Spinal cord (tissue), 10 donors: ENCODE data around the gene HSD3B7. TPM values are rescaled to one million over a fixed set of nuclear protein-coding genes. Genes with fewer than 3 reads are reported as not detected.

ENCODE experiments used
- DNase-seq, 6 donors: peaks; one replicate each; pipeline versions ENCODE4 v3.0.0 to v3.0.0-alpha.2; 2013 to 2015; ENCODE audit warnings: low spot score in 6 of 6, low read depth in 4 of 6
- H3K27ac ChIP-seq: one replicate; pipeline ENCODE4 v1.5.1; 2013; ENCODE audit warnings: low read depth, low read length, control low read depth
- H3K27me3 ChIP-seq: one replicate; pipeline ENCODE4 v1.6.1; 2013; ENCODE audit warnings: low read length; ENCODE audit not compliant: control insufficient read depth, insufficient read depth
- H3K36me3 ChIP-seq: one replicate; pipeline ENCODE4 v1.6.1; 2013; ENCODE audit warnings: low read length; ENCODE audit not compliant: control insufficient read depth, insufficient read depth
- H3K4me1 ChIP-seq: one replicate; pipeline ENCODE4 v1.6.1; 2013; ENCODE audit warnings: low read length; ENCODE audit not compliant: control insufficient read depth, insufficient read depth
- H3K4me3 ChIP-seq: one replicate; pipeline ENCODE4 v1.5.1; 2013; ENCODE audit warnings: low read depth, low read length, control low read depth
- H3K9me3 ChIP-seq: one replicate; pipeline ENCODE4 v1.6.1; 2013; ENCODE audit warnings: low read length; ENCODE audit not compliant: control insufficient read depth, insufficient read depth
- WGBS: methylation state at CpG from one replicate; pipeline ENCODE4 v1.1.5; 2013; ENCODE audit warnings: missing lambda C conversion rate; ENCODE audit not compliant: insufficient coverage; 5-methylcytosine and 5-hydroxymethylcytosine counted together
- polyA plus RNA-seq, 2 donors: library from polyadenylated mRNA; unstranded; fragments of 120-200 nt; gene quantifications; one replicate each; pipeline ENCODE4 v1.2.1, GENCODE V29; 2013; ENCODE audit not compliant: insufficient read length in 2 of 2
- total RNA-seq, 2 donors: library from RNA; depleted of rRNA in 1 of 2; stranded (reverse); fragments of 120-200 nt in 1 of 2; fragments of >200 nt in 1 of 2; gene quantifications; one replicate each; pipeline versions ENCODE4 v1.2.3 to v1.2.4, GENCODE V29; 2013 to 2014
- donor health status: healthy.

Gene HSD3B7
- total and polyA plus RNA-seq, 4 donors = 5.7 to 14.7 (median 8.4) TPM

DNA sequence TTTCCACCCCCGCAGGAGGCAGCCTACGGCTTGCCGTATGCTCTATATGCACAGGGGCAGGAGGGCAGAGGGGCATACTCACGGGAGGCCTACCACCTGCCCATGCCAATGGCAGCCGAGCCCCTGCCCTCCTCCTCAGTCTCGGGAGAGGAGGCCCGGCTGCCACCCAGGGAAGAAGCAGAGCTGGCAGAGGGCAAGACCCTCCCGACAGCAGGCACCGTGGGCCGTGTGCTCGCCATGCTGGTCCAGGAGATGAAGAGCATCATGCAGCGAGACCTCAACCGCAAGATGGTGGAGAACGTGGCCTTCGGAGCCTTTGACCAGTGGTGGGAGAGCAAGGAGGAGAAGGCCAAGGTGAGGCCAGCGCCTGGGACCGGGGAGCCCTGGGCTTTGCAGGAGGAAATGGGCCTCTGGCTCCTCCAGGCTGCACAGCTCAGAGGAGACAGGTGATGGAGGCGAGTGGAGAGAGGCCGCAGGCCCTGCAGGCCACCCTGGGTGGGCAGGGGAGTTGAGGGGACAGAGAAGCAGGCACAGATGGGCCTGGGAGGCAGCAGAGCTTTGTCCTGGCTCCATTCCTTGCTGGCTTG is 18.9 kb upstream of the HSD3B7 start:
- DNase-seq = no peak
- Histone ChIP-seq H3K27me3 (no peaks in the 10 kb centered on the region), H3K4me3 (no peak overlapping the region), H3K36me3 (peaks cover 92% of the 10 kb centered on the region), H3K4me1 (no peaks in the 10 kb centered on the region), H3K9me3 (no peaks in the 10 kb centered on the region), H3K27ac (no peak overlapping the region)
- 93% methylated on average over 19 of the region's 19 CpGs for WGBS

DNA sequence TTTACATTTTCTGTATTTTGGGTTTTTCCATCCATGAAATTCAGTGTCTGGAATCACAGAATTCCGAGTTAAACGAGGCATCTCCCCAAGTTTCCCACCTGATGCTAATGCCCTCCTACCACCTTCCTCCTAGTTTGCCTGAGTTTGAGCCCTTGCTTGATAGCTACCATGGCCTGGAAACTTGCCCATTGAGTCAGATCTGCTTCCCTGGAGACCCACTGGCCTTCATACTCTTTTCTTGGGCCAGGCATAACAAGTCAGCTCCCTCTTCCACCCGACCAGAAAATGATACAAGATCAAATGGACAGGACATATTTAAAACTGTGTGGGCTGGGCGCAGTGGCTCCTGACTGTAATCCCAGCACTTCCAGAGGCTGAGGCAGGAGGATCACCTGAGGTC is 17.2 kb upstream of the HSD3B7 start:
- Histone ChIP-seq H3K4me3 (no peak overlapping the region), H3K36me3 (peaks cover 90% of the 10 kb centered on the region), H3K27ac (no peak overlapping the region), H3K27me3 (no peaks in the 10 kb centered on the region), H3K9me3 (no peaks in the 10 kb centered on the region), H3K4me1 (no peaks in the 10 kb centered on the region)
- WGBS = 100% methylated on average over 2 of the region's 4 CpGs
- DNase-seq = no peak

DNA sequence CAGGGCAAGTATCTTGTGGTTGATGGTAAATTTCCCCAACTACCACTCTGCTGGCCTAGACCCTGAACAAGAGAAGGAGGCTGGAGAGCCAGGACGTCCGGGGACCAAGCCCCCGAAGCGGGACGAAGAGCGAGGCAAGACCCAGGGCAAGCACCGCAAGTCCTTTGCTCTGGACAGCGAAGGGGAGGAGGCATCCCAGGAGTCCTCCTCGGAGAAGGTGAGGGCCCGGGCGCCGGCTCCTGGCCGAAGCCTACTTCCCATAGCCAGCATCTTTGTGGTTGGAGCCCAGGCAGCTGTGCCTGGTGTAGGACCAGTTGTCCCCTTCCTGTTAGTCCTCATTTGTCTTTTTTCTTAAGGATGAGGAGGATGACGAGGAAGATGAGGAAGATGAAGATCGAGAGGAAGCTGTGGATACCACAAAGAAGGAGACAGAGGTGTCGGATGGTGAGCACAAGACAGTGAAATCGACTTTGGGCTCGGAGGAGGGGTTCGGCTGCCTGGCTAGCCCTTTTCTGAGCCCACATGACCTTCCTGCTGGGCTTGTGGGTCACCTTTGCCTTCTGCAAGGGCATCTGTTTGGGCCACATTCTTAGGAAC is 15.7 kb upstream of the HSD3B7 start:
- H3K36me3 ChIP-seq = peaks cover 91% of the 10 kb centered on the region
- no peak overlapping the region for H3K27ac ChIP-seq
- DNase-seq = no peak
- no peaks in the 10 kb centered on the region for H3K9me3 ChIP-seq
- H3K4me3 ChIP-seq = no peak overlapping the region
- no peaks in the 10 kb centered on the region for H3K4me1 ChIP-seq
- H3K27me3 ChIP-seq = no peaks in the 10 kb centered on the region
- 95% methylated on average over 17 of the region's 19 CpGs for WGBS

DNA sequence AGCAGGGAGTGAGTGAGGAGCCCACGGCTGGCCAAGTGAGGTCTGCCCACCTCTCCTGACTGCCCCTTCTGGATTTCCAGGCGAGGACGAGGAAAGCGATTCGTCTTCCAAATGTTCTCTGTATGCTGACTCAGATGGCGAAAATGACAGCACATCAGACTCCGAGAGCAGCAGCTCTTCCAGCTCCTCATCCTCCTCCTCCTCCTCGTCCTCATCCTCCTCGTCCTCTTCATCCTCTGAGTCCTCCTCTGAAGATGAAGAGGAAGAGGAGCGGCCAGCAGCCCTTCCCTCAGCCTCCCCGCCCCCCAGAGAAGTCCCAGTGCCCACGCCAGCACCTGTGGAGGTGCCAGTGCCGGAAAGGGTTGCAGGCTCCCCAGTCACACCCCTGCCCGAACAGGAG is 13.7 kb upstream of the HSD3B7 start:
- 90% methylated on average over 9 of the region's 14 CpGs for WGBS

DNA sequence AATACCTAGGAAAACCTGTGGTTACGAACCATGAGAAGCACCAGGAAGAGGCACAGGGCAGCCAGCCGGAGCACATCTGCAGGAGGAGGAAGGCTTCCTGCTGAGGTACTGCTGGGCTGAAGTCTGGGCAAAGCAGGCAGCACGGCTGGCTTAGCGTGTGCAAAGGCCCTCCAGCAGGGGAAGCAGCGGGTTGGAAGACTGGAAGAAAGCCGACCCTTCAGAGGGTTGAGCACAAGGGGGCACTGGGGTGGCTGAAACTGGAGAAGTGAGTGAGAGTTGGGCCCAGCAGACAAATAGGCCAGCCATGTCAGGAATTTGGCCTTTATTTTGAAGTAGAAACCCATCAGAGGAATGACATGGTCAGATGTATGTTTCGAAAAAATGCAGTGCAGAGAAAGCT is 12.1 kb upstream of the HSD3B7 start:
- no peaks in the 10 kb centered on the region for H3K4me1 ChIP-seq
- no peak overlapping the region for H3K4me3 ChIP-seq
- H3K27me3 ChIP-seq = no peaks in the 10 kb centered on the region
- 72% methylated on average over 7 of the region's 7 CpGs for WGBS
- peaks cover 91% of the 10 kb centered on the region for H3K36me3 ChIP-seq
- no peaks in the 10 kb centered on the region for H3K9me3 ChIP-seq
- no peak overlapping the region for H3K27ac ChIP-seq
- DNase-seq = no peak

More for the DNA sequence above, 13.7 kb upstream of the HSD3B7 start:
- Histone ChIP-seq H3K4me1 (no peaks in the 10 kb centered on the region), H3K4me3 (no peak overlapping the region), H3K27ac (no peak overlapping the region), H3K27me3 (no peaks in the 10 kb centered on the region), H3K36me3 (peaks cover 91% of the 10 kb centered on the region), H3K9me3 (no peaks in the 10 kb centered on the region)
- DNase-seq = no peak

DNA sequence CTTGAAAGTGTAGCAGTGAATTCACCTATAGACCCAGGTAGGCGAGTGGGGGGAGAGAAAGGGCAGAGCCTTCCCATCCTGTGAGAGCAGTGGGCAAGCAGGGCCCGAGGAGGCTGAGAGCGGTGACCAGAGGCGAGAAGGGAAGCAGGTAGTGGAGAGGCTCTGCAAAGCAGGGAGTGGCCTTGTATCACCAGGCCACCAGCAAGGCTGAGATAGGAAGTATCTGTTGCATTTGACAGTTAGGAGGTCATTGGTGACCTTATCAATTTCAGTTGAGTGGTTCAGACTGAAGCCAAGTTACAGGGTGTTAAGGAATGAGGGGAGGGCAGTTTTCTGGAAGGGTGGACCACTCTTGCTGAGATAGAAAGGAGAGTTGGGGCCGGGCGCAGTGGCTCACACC is 10.7 kb upstream of the HSD3B7 start:
- Histone ChIP-seq H3K27ac (no peak overlapping the region), H3K27me3 (no peaks in the 10 kb centered on the region), H3K4me3 (no peak overlapping the region), H3K9me3 (no peaks in the 10 kb centered on the region), H3K36me3 (peaks cover 95% of the 10 kb centered on the region), H3K4me1 (no peaks in the 10 kb centered on the region)
- no peak for DNase-seq
- WGBS = 97% methylated on average over 5 of the region's 6 CpGs

DNA sequence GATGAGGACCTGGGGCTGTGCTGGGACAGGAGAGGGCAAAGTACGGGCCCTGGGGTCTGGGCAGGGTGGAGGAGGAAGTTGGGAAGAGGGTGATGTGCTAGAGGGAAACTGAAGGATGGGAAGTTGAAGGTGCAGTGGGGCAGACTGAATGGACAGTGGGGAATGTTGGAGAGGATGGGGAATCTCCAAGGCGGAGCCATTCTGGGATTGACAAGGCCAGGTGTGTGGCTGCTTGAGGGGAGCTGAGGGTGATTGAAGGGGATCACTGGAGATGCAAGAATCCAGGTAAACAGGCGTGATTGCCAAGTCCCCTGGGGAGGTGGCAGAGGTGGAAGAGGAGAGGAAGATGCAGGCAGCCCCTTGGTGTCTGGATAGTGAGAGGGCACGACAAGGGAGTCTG is 8.5 kb upstream of the HSD3B7 start:
- no peaks in the 10 kb centered on the region for H3K4me1 ChIP-seq

DNA sequence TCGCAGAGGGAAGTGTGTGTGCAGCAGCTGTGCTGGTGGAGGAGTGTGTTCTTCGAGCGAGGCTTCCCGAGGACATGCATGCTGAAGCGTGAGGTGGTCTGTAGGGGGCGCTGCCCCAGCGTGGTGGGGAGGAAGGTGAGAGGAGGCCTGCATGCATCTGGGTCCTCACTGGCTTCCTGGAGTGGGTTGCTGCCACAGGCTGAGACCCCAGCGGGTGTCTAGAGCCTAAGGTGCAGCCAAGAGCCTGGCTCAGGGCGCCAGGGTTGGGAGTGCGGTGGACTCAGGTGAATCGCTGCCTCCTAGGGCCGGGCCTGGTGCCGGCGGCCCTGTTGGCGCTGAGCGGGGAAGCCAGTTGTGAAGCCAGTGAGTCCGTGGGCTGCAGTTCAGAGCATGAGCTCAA is 7.5 kb upstream of the HSD3B7 start:
- WGBS = 86% methylated on average over 17 of the region's 17 CpGs

More for the DNA sequence above, 8.5 kb upstream of the HSD3B7 start:
- Histone ChIP-seq H3K36me3 (peaks cover 98% of the 10 kb centered on the region), H3K9me3 (no peaks in the 10 kb centered on the region), H3K4me3 (no peak overlapping the region), H3K27ac (no peak overlapping the region), H3K27me3 (no peaks in the 10 kb centered on the region)
- 93% methylated on average over 4 of the region's 4 CpGs for WGBS
- no peak for DNase-seq

DNA sequence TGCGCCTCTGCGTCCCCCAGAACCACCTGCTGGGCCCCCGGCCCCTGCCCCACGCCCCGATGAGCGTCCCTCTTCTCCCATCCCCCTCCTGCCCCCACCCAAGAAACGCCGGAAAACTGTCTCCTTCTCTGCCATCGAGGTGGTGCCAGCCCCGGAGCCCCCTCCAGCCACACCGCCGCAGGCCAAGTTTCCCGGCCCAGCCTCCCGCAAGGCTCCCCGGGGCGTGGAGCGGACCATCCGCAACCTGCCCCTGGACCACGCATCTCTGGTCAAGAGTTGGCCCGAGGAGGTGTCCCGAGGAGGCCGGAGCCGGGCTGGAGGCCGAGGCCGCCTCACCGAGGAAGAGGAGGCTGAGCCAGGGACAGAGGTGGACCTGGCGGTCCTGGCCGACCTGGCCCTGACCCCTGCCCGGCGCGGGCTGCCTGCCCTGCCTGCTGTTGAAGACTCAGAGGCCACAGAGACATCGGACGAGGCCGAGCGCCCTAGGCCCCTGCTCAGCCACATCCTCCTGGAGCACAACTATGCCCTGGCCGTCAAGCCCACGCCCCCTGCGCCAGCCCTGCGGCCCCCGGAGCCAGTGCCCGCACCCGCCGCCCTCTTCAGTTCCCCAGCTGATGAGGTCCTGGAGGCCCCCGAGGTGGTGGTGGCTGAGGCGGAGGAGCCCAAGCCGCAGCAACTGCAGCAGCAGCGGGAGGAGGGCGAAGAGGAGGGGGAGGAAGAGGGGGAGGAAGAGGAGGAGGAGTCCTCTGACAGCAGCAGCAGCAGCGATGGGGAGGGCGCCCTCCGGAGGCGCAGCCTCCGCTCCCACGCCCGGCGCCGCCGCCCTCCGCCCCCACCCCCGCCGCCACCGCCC is 5.6 kb upstream of the HSD3B7 start:
- H3K4me3 ChIP-seq = no peak overlapping the region
- no peak overlapping the region for H3K27ac ChIP-seq
- 94% methylated on average over 45 of the region's 62 CpGs for WGBS
- peaks cover 4% of the 10 kb centered on the region for H3K4me1 ChIP-seq
- H3K36me3 ChIP-seq = peaks cover 99% of the 10 kb centered on the region
- DNase-seq = no peak
- H3K27me3 ChIP-seq = no peaks in the 10 kb centered on the region
- no peaks in the 10 kb centered on the region for H3K9me3 ChIP-seq

More for the DNA sequence above, 7.5 kb upstream of the HSD3B7 start:
- peaks cover 99% of the 10 kb centered on the region for H3K36me3 ChIP-seq
- H3K4me1 ChIP-seq = no peaks in the 10 kb centered on the region
- no peak for DNase-seq
- H3K27ac ChIP-seq = no peak overlapping the region
- no peaks in the 10 kb centered on the region for H3K9me3 ChIP-seq
- no peak overlapping the region for H3K4me3 ChIP-seq
- no peaks in the 10 kb centered on the region for H3K27me3 ChIP-seq
